WTC11 (cell line): Measurements from ENCODE around the gene RAMP1. TPM values are rescaled to one million over a fixed set of nuclear protein-coding genes. Genes with fewer than 3 reads are reported as not detected.

Experiments used
- ATAC-seq: fragments of 200-7000 bp; cut with Tn5 transposase; 2 replicates; pipeline ENCODE4 v1.10.0; 2021; ENCODE audit warnings: mild to moderate bottlenecking, moderate library complexity
- CTCF ChIA-PET: fragments of 300-600 bp; sonication (Branson Sonifier 250); formaldehyde crosslinking; loops from one replicate; lab custom pipeline; 2021; ENCODE audit warnings: antibody characterized with exemption; lab: Charles Lee
- POLR2A ChIA-PET: fragments of 350-600 bp; sonication (Branson Sonifier 250); formaldehyde crosslinking; loops from one replicate; lab custom pipeline; 2021; ENCODE audit warnings: antibody characterized with exemption; lab: Charles Lee
- DNase-seq: peaks from one replicate; pipeline ENCODE4 v3.0.0; 2021; ENCODE audit warnings: low spot score
- H3K27ac Mint-ChIP-seq: 2 replicates; pipeline ENCODE4 v1.8.0; 2021; ENCODE audit warnings: mixed read lengths
- H3K27me3 Mint-ChIP-seq: 2 replicates; pipeline ENCODE4 v1.8.0; 2021; ENCODE audit warnings: low read depth, mild to moderate bottlenecking, moderate library complexity, mixed read lengths
- H3K36me3 Mint-ChIP-seq: 2 replicates; pipeline ENCODE4 v1.8.0; 2021; ENCODE audit warnings: mixed read lengths
- H3K4me1 Mint-ChIP-seq: 2 replicates; pipeline ENCODE4 v1.8.0; 2022; ENCODE audit warnings: mixed read lengths
- H3K4me3 Mint-ChIP-seq: 2 replicates; pipeline ENCODE4 v1.8.0; 2021; ENCODE audit warnings: mild to moderate bottlenecking, moderate library complexity, mixed read lengths
- H3K9me3 Mint-ChIP-seq: 2 replicates; pipeline ENCODE4 v1.8.0; 2021; ENCODE audit warnings: mixed read lengths
- ATF1 ChIP-seq: sonication (generic); formaldehyde crosslinking; IDR thresholded peaks from 2 replicates; pipeline ENCODE4 v1.8.1; 2023; ENCODE audit warnings: mild to moderate bottlenecking, moderate library complexity, missing genetic modification reagents
- ESRRA ChIP-seq: sonication (generic); formaldehyde crosslinking; IDR thresholded peaks from 2 replicates; pipeline ENCODE4 v1.8.1; 2022; ENCODE audit warnings: mild to moderate bottlenecking, missing genetic modification reagents, borderline replicate concordance
- GABPB1 ChIP-seq: sonication (generic); formaldehyde crosslinking; IDR thresholded peaks from 2 replicates; pipeline ENCODE4 v1.8.1; 2023; ENCODE audit warnings: mild to moderate bottlenecking, missing genetic modification reagents
- NFATC4 ChIP-seq: fragments of 250-450 bp; sonication (Bioruptor Pico); IDR thresholded peaks from 2 replicates; pipeline ENCODE4 v1.9.0; 2021; ENCODE audit warnings: mild to moderate bottlenecking
- NR2C2 ChIP-seq: sonication (generic); formaldehyde crosslinking; IDR thresholded peaks from 2 replicates; pipeline ENCODE4 v1.8.0; 2022; ENCODE audit warnings: mild to moderate bottlenecking, missing genetic modification reagents
- NR3C1 ChIP-seq: sonication (generic); formaldehyde crosslinking; conservative IDR thresholded peaks from 2 replicates; pipeline ENCODE4 v1.8.1; 2023; ENCODE audit warnings: low read depth, mild to moderate bottlenecking, missing genetic modification reagents
- OVOL2 ChIP-seq: fragments of 250-450 bp; sonication (Bioruptor Pico); IDR thresholded peaks from 2 replicates; pipeline ENCODE4 v1.9.0; 2021; ENCODE audit warnings: mild to moderate bottlenecking, borderline replicate concordance
- RELA ChIP-seq: sonication (generic); formaldehyde crosslinking; IDR thresholded peaks from 2 replicates; pipeline ENCODE4 v1.8.1; 2022; ENCODE audit warnings: missing genetic modification reagents, mild to moderate bottlenecking, borderline replicate concordance
- RORB ChIP-seq: fragments of 250-450 bp; sonication (Bioruptor Pico); IDR thresholded peaks from 2 replicates; pipeline ENCODE4 v1.9.0; 2021; ENCODE audit warnings: mild to moderate bottlenecking
- SMAD3 ChIP-seq: sonication (generic); formaldehyde crosslinking; IDR thresholded peaks from 2 replicates; pipeline ENCODE4 v1.8.0; 2022; ENCODE audit warnings: missing genetic modification reagents, mild to moderate bottlenecking, borderline replicate concordance
- TCF7 ChIP-seq: sonication (generic); formaldehyde crosslinking; IDR thresholded peaks from 2 replicates; pipeline ENCODE4 v1.8.0; 2022; ENCODE audit warnings: mild to moderate bottlenecking, low read depth, missing genetic modification reagents, moderate library complexity
- ZNF396 ChIP-seq: fragments of 250-450 bp; sonication (Bioruptor Pico); IDR thresholded peaks from 2 replicates; pipeline ENCODE4 v1.8.0; 2021; ENCODE audit warnings: mild to moderate bottlenecking, moderate library complexity, borderline replicate concordance
- ZNF416 ChIP-seq: fragments of 250-450 bp; sonication (Bioruptor Pico); IDR thresholded peaks from 2 replicates; pipeline ENCODE4 v1.9.0; 2021; ENCODE audit warnings: mild to moderate bottlenecking, inconsistent platforms
- total RNA-seq: library from RNA; stranded (reverse); gene quantifications from 3 replicates; pipeline ENCODE4 v1.2.3, GENCODE V29; 2021
- TF ChIP-seq, protein P1 (sequence below): sonication (generic); formaldehyde crosslinking; IDR thresholded peaks from 2 replicates; pipeline ENCODE4 v1.8.1; 2023; ENCODE audit warnings: mild to moderate bottlenecking, moderate library complexity, missing genetic modification reagents
- TF ChIP-seq, protein P2 (sequence below): sonication (generic); formaldehyde crosslinking; IDR thresholded peaks from 2 replicates; pipeline ENCODE4 v1.8.1; 2022; ENCODE audit warnings: missing genetic modification reagents, borderline replicate concordance
- TF ChIP-seq, protein P3 (sequence below): fragments of 250-450 bp; sonication (Bioruptor Pico); IDR thresholded peaks from 2 replicates; pipeline ENCODE4 v1.9.0; 2021; ENCODE audit warnings: mild to moderate bottlenecking
- TF ChIP-seq, protein P4 (sequence below): fragments of 250-450 bp; sonication (Bioruptor Pico); conservative IDR thresholded peaks from 2 replicates; pipeline ENCODE4 v1.9.0; 2021; ENCODE audit warnings: mild to moderate bottlenecking
- TF ChIP-seq, protein P5 (sequence below): sonication (generic); formaldehyde crosslinking; IDR thresholded peaks from 2 replicates; pipeline ENCODE4 v1.8.0; 2022; ENCODE audit warnings: mild to moderate bottlenecking, missing genetic modification reagents
- TF ChIP-seq, protein P6 (sequence below): sonication (generic); formaldehyde crosslinking; IDR thresholded peaks from 2 replicates; pipeline ENCODE4 v1.8.1; 2022; ENCODE audit warnings: low read depth, mild to moderate bottlenecking, moderate library complexity, missing genetic modification reagents, borderline replicate concordance
- TF ChIP-seq, protein P7 (sequence below): sonication (generic); formaldehyde crosslinking; conservative IDR thresholded peaks from 2 replicates; pipeline ENCODE4 v1.8.1; 2023; ENCODE audit warnings: mild to moderate bottlenecking, low read depth, missing genetic modification reagents, moderate library complexity

RAMP1 gene
- total RNA-seq, 1 experiment from 2014 or later, result 1.0 TPM

DNA sequence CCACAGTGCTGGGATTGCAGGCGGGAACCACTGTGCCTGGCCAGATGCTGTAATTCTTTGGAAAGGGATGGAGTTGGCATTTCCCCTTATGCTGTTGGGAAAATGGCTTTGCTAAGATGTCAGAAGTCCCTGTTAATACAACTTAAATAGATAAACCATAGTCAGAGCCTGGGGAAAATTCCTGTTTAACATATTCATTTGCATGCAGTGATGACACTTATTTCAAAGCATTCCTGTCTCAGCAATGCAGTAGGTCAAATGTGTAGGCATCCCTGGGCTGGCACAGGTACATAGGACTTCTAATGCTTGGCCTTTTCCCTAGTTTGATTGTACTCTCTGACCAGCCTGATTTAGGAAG, 38.6 kb downstream of the RAMP1 start:
- Mint-ChIP-seq H3K4me3 (no peak overlapping the region), H3K9me3 (no peaks in the 10 kb centered on the region), H3K36me3 (no peaks in the 10 kb centered on the region), H3K27me3 (no peaks in the 10 kb centered on the region), H3K27ac (no peak overlapping the region), H3K4me1 (0 out of 2 replicates have a peak, but pooled peaks cover 4% of the 10 kb centered on the region)
- ATAC-seq, result no peak
- DNase-seq, result no peak
- TF ChIP-seq ZNF416 (no peak), ESRRA (CRISPR knock-in tag) (no peak), RORB (no peak), NR2C2 (CRISPR knock-in tag) (no peak), NR3C1 (CRISPR knock-in tag) (no peak), ATF1 (no peak), ZNF396 (CRISPR knock-in tag) (no peak), GABPB1 (no peak), RELA (no peak)
- TF ChIP-seq, protein P1, sequence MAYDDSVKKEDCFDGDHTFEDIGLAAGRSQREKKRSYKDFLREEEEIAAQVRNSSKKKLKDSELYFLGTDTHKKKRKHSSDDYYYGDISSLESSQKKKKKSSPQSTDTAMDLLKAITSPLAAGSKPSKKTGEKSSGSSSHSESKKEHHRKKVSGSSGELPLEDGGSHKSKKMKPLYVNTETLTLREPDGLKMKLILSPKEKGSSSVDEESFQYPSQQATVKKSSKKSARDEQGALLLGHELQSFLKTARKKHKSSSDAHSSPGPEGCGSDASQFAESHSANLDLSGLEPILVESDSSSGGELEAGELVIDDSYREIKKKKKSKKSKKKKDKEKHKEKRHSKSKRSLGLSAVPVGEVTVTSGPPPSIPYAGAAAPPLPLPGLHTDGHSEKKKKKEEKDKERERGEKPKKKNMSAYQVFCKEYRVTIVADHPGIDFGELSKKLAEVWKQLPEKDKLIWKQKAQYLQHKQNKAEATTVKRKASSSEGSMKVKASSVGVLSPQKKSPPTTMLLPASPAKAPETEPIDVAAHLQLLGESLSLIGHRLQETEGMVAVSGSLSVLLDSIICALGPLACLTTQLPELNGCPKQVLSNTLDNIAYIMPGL, result no peak
- CTCF ChIA-PET, result interaction anchor here (0.8 kb wide), 1 partner anchor 326 kb away, joined by 3 read pairs; no protein-coding TSS in a partner anchor
- POLR2A ChIA-PET, result no interaction called here

DNA sequence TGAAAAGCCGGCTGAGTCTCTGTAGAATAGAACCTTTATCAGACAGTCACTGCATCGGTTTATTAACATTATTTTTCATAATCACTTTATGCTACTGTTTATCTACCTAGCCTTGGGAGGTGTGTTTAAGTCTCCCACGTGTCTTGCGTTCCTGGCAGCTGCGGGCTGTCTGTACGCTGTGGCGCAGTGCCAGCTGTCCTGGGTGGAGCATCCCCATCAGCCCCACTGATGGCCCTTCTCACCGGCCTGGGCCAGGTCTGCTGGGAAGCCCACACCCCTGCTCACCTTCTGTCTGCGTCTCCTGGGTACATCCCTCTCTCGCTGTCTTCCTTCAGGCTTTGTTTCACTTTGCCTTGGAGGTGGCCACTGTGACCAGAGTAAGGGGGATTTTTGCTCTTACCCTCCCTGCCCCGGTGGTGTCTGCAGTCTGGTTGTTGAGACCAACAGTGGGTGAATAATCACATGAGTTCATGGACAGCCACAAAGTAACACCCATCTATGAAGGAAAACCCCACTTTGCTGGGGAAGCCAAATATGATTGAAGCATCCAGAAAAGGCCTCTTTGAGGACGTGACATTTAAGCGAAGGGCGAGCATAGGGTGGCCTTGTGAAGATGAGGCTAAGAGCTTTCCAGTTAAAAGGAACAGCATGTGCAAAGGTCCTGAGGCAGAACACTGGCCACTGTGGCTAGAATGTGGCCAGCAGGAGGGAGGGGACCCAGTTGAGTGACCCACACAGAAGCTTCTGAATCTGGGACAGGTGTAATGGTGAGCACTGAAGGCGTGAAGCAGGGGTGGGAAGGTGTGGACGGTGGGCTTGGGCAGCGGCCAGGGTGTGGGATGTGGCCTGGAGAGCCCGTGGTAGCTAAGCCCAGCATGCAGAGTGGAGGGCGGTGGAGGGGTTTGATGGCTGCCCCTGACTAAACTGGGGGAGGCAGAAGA, 41.7 kb downstream of the RAMP1 start:
- ATAC-seq (no peak), DNase-seq (no peak)
- ChIA-PET POLR2A (no interaction called here), CTCF (no interaction called here)
- Mint-ChIP-seq H3K36me3 (no peaks in the 10 kb centered on the region), H3K4me3 (no peak overlapping the region), H3K27me3 (no peaks in the 10 kb centered on the region), H3K27ac (no peak overlapping the region), H3K9me3 (no peaks in the 10 kb centered on the region), H3K4me1 (0 out of 2 replicates have a peak, but pooled peaks cover 4% of the 10 kb centered on the region)
- TF ChIP-seq, protein P2, sequence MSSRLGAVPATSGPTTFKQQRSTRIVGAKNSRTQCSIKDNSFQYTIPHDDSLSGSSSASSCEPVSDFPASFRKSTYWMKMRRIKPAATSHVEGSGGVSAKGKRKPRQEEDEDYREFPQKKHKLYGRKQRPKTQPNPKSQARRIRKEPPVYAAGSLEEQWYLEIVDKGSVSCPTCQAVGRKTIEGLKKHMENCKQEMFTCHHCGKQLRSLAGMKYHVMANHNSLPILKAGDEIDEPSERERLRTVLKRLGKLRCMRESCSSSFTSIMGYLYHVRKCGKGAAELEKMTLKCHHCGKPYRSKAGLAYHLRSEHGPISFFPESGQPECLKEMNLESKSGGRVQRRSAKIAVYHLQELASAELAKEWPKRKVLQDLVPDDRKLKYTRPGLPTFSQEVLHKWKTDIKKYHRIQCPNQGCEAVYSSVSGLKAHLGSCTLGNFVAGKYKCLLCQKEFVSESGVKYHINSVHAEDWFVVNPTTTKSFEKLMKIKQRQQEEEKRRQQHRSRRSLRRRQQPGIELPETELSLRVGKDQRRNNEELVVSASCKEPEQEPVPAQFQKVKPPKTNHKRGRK (CRISPR knock-in tag), result no peak
- TF ChIP-seq, protein P3, sequence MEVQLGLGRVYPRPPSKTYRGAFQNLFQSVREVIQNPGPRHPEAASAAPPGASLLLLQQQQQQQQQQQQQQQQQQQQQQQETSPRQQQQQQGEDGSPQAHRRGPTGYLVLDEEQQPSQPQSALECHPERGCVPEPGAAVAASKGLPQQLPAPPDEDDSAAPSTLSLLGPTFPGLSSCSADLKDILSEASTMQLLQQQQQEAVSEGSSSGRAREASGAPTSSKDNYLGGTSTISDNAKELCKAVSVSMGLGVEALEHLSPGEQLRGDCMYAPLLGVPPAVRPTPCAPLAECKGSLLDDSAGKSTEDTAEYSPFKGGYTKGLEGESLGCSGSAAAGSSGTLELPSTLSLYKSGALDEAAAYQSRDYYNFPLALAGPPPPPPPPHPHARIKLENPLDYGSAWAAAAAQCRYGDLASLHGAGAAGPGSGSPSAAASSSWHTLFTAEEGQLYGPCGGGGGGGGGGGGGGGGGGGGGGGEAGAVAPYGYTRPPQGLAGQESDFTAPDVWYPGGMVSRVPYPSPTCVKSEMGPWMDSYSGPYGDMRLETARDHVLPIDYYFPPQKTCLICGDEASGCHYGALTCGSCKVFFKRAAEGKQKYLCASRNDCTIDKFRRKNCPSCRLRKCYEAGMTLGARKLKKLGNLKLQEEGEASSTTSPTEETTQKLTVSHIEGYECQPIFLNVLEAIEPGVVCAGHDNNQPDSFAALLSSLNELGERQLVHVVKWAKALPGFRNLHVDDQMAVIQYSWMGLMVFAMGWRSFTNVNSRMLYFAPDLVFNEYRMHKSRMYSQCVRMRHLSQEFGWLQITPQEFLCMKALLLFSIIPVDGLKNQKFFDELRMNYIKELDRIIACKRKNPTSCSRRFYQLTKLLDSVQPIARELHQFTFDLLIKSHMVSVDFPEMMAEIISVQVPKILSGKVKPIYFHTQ (CRISPR knock-in tag), result no peak
- TF ChIP-seq, protein P4, sequence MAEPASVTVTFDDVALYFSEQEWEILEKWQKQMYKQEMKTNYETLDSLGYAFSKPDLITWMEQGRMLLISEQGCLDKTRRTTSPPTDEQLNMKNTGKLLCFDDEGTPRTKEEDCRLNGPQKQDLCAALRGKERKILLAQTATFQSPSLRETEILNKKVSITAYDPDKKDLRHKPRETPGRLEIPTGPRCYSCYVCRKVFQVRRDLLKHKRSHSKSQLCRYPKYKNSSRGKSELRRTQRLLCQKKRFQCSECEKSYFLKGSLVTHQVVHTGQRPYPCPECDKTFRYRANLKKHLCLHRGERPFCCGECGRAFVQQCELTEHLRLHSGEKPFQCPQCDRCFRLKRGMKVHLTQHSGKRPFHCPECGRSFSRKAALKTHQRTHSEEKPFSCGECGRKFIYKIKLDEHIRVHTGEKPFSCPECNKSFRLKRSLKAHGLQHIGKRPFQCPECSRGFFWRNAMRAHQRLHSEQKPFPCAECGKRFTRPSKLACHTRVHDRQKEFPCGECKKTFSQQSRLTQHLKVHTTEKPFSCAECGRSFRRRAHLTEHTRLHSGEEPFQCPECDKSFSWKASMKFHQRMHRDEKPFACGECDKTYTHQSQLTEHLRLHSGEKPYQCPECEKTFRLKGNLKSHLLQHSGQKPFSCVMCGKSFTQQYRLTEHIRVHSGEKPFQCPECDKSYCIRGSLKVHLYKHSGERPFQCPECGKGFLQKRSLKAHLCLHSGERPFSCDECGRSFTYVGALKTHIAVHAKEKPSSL, result no peak
- TF ChIP-seq SMAD3 (no peak), TCF7 (CRISPR knock-in tag) (no peak), OVOL2 (no peak), NFATC4 (CRISPR knock-in tag) (no peak)
- TF ChIP-seq, protein P5, sequence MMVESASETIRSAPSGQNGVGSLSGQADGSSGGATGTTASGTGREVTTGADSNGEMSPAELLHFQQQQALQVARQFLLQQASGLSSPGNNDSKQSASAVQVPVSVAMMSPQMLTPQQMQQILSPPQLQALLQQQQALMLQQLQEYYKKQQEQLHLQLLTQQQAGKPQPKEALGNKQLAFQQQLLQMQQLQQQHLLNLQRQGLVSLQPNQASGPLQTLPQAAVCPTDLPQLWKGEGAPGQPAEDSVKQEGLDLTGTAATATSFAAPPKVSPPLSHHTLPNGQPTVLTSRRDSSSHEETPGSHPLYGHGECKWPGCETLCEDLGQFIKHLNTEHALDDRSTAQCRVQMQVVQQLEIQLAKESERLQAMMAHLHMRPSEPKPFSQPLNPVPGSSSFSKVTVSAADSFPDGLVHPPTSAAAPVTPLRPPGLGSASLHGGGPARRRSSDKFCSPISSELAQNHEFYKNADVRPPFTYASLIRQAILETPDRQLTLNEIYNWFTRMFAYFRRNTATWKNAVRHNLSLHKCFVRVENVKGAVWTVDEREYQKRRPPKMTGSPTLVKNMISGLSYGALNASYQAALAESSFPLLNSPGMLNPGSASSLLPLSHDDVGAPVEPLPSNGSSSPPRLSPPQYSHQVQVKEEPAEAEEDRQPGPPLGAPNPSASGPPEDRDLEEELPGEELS (CRISPR knock-in tag), result no peak
- TF ChIP-seq, protein P6, sequence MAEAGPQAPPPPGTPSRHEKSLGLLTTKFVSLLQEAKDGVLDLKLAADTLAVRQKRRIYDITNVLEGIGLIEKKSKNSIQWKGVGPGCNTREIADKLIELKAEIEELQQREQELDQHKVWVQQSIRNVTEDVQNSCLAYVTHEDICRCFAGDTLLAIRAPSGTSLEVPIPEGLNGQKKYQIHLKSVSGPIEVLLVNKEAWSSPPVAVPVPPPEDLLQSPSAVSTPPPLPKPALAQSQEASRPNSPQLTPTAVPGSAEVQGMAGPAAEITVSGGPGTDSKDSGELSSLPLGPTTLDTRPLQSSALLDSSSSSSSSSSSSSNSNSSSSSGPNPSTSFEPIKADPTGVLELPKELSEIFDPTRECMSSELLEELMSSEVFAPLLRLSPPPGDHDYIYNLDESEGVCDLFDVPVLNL (CRISPR knock-in tag), result no peak
- TF ChIP-seq, protein P7, sequence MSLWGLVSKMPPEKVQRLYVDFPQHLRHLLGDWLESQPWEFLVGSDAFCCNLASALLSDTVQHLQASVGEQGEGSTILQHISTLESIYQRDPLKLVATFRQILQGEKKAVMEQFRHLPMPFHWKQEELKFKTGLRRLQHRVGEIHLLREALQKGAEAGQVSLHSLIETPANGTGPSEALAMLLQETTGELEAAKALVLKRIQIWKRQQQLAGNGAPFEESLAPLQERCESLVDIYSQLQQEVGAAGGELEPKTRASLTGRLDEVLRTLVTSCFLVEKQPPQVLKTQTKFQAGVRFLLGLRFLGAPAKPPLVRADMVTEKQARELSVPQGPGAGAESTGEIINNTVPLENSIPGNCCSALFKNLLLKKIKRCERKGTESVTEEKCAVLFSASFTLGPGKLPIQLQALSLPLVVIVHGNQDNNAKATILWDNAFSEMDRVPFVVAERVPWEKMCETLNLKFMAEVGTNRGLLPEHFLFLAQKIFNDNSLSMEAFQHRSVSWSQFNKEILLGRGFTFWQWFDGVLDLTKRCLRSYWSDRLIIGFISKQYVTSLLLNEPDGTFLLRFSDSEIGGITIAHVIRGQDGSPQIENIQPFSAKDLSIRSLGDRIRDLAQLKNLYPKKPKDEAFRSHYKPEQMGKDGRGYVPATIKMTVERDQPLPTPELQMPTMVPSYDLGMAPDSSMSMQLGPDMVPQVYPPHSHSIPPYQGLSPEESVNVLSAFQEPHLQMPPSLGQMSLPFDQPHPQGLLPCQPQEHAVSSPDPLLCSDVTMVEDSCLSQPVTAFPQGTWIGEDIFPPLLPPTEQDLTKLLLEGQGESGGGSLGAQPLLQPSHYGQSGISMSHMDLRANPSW (CRISPR knock-in tag), result no peak
